ENCODE data around the gene HID1. TPM values are rescaled to one million over a fixed set of nuclear protein-coding genes. Genes with fewer than 3 reads are reported as not detected.
"Not testable (repeated sequence)": the region's sequence is repeated elsewhere in the genome, so short reads cannot be mapped to it uniquely, and the experiment has no call there.

HID1 gene, protein sequence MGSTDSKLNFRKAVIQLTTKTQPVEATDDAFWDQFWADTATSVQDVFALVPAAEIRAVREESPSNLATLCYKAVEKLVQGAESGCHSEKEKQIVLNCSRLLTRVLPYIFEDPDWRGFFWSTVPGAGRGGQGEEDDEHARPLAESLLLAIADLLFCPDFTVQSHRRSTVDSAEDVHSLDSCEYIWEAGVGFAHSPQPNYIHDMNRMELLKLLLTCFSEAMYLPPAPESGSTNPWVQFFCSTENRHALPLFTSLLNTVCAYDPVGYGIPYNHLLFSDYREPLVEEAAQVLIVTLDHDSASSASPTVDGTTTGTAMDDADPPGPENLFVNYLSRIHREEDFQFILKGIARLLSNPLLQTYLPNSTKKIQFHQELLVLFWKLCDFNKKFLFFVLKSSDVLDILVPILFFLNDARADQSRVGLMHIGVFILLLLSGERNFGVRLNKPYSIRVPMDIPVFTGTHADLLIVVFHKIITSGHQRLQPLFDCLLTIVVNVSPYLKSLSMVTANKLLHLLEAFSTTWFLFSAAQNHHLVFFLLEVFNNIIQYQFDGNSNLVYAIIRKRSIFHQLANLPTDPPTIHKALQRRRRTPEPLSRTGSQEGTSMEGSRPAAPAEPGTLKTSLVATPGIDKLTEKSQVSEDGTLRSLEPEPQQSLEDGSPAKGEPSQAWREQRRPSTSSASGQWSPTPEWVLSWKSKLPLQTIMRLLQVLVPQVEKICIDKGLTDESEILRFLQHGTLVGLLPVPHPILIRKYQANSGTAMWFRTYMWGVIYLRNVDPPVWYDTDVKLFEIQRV
- polyA plus RNA-seq (ENCODE audit: insufficient read length): 7.9 TPM

DNA sequence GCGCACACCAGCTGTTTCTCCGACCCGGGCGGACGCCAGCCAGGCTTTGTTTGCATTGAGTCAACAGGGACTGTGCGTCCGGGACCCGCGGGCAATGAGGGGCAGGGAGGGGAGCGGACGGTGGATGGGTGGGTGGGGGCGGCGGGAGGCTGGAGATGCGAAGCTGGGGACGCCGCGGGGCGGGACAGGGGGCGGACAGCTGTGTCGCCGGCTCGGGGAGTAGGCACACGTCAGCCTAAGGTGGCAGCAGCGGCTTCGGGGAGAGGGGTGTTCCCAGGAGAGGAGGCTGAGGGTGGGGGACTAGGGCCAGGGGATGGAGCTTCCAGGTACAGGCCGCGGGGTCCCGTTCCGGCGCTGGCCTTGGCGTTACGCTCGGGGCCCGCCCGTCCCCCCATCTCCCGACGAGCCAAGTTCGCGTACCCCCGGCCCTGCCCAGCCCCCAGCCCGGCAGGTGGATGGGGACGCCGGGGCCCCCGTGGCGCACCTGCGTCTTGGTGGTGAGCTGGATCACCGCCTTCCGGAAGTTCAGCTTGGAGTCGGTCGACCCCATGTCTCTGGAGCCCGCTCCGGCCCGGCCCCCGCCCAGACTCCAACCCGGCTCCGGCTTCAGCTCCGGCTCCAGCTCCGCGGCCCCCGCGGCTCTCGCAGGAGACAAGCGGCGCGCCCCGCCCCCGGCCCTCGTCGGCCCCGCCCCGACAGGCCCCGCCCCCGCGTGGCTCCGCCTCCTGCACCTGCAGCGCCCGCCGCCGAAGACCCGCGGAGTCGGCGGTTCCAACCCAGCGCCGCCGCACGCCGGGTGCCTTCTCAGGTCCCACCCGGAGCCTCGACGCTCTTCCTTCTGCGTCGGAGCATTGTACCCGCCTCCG, at the start of gene HID1:
TSS of gene HID1 (minus strand) at position 653 of the 866 bp plus-strand sequence. CDS start at position 550, 103 bp downstream.
- DNase-seq: no peak

DNA sequence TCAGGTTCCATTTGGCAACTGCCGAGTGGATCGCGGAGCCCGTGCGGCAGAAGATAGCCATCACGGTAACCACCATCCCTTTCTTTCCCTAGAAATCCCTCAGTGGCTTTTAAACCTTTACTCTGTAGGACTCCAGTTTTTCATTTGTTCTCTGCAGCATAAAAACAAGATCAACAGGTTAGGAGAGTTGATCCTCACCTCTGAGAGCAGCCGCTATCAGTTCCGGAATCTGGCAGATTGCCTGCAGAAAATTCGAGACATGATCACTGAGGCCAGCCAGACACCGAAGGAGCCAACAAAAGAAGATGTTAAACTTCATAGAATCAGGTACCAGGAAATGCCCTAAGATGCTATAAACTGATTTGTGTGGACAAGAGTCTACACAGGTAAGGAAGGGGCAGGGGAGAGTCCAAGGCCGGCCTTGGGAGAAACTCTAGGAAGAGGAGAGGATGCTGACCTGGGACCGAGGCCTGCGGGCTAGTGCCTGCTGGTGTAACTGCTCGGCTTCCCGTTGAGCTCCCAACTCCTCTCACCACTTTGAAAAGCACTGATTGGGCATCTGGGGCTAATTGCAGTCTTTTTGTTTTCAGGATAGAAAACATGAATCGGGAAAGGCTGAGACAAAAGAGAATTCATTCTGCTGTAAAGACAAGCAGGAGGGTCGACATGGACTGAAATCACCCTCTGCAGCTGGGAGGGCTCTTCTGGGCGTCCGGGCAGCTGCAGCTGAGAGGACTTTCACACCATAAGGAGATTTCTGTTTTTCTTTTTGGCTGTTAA, 48.0 kb upstream of the HID1 start:
- DNase-seq: no peak

DNA sequence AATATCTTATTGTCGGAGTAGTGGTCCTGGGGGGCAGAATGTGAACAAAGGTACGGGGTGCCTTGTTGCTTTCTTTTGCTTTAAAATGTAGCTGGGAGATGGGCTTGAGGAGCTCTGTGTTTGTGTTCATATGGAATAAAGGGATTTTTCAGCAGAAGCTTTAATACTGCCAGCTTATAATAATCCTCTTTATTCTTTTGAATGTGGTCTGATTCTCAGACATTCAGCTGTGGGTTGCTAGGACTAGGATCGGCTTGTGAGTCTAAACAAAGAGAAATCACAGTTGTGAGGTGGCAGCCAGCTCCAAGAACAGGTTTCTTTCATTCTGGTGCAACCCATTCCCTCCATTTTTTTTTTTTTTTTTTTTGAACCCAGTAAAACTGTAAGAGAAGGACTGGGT, 47.2 kb upstream of the HID1 start:
- DNase-seq: no peak

DNA sequence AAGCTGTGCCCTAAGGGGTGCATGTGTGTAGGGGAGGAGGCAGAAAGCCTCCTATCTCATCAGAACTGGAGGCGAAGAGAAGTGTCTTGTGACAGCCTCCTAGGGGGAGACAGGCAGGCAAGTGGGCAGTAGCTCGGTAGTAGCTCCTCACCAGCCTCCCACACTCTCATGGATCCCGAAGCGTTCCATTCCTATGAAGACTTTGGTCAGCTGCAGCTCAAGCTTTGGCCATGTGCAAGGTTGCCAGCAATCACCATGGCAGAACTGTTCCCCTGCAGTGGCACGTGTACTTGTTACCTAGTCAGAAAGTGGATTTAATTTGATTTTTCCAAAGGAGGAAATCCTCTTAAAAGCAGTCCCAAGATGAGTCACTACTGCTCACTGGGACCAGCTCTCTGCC, 46.6 kb upstream of the HID1 start:
- no peak for DNase-seq

DNA sequence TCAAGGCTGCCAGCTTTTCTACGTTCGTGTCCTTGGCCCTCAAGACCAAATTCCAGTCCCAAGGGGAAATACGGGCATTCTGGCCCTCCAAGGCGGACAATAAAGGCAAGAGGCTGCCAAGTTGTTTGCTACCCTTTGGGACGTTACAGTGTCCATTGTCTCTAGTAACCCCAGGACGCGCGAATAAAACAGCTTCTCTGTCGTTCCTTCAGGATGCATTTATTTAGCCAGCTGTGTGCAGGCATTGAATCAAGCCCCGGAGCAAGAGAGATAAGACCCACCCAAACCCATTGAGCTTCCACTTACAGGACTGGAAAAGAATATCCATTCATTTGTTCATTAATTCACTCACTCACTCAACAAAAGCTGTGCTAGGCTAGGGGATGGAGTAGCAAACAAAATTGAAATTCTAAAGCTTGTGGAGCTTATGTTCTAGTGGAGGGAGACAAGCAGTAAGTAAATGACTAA, 40.6 kb upstream of the HID1 start:
- DNase-seq: no peak

DNA sequence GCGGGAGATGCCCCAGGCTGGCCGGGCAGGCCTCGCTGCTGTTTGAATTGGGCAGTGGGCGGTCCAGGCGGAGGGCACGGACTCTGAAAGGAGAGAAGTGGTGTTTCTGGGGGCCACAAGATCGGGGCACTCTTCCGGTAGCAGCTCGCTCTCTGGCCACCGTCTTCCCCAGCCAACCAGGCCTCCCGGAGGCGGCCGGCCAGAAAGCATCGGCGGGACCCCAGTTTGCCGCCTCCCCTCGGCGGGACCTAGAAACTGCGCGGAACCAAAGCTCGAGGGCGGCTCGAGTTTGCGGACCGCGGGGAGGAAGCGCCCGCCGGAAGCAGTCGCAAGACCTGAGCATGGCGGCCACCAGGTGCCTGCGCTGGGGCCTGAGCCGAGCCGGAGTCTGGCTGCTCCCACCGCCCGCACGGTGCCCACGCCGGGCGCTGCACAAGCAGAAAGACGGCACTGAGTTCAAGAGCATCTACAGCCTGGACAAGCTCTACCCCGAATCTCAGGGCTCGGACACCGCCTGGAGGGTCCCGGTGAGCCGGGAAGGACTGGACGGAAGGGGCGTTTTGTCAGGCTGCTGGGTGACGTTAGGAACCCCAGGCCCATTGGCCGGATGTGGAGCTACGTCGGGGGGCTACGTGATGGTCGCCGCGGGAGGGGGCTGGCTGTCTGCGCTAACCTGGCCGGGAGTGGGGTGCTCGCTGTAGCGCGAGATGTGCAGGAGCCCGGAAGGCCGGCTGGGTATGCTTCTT, 40.0 kb upstream of the HID1 start, which contains the start of gene MRPL58:
TSS of gene MRPL58 (plus strand) at position 325 of the 746 bp plus-strand sequence. CDS start at position 342, 17 bp downstream.
- DNase-seq: peak; percentile 88

DNA sequence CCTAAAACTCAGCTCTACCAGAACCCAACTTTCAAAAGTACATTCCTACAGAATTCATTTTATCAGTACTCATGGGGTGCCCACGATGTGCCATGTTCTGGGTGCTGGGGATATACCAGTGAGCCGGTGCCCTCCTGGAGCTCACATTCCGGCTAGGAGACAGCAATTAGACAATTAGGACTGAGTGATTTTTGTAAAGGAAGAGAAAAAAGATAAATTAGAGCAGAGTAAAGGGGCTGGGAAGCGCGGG, 39.5 kb upstream of the HID1 start:
- DNase-seq: no peak

DNA sequence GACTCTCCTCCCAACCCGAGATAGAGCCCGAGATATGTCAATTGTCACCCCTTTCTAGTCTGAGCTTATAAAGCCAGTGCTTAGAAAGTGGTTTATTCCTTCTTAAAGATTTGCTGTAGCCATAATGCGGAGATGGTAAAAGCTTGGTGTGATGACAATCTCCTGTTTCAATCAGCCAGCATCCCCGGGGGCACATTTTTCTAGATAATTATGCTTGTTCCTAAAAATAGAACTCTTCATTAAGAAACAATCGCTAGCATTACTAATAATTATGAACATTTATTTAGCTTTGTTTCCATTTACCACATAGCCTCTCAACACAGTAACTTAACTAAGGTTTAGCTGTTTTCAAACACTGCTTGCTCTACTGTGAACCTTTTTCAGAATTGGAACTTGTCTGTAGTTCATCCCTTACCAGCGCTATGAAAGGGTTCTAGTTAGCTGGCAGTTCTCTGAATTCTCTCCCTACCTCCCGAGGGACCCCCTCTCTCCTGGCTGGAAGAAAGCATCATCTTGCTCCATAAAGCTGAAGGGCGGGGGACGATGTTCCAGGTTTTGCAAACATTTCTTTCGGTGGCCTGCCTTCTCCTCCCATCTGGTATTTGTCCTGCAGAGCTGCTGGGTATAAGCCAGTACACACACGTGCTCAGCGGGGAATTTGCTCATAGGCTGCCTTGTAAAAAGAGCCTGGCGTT, 39.0 kb upstream of the HID1 start:
- DNase-seq: peak; percentile 77

DNA sequence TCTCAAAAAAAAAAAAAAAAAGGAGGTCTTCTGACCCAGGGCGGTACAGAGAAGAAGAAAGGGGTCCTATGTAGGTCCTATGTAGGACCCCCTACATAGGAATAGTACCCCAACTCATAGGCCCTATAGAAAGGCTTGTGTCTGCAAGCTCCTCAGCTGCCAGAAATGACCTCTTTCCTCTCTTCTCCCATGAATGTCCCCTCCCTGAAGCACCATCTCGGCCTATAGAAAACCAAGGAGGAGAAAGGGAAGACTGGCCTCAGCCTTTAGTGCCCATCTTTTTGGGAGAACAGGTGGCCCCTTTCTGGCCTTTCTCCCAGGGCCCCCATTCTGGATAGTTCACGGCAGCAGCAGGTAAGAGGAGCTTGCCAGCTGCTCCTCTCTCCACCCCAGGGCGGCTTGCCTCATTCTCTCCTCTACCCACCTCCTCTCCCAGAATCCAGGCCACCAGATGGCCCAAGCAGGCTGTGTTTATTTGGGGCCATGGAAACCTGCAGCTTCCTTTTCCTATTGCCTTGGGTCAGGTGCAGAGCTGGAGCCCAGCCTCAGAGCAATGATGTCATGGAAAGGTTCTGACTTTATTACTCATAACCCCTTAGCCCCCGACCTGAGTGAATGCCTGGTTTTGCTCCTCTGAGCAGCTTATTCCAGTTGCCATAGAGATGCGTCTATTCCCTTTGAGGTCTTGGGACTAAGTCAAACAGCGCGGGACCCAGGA, 38.3 kb upstream of the HID1 start:
- peak; percentile 78 for DNase-seq

DNA sequence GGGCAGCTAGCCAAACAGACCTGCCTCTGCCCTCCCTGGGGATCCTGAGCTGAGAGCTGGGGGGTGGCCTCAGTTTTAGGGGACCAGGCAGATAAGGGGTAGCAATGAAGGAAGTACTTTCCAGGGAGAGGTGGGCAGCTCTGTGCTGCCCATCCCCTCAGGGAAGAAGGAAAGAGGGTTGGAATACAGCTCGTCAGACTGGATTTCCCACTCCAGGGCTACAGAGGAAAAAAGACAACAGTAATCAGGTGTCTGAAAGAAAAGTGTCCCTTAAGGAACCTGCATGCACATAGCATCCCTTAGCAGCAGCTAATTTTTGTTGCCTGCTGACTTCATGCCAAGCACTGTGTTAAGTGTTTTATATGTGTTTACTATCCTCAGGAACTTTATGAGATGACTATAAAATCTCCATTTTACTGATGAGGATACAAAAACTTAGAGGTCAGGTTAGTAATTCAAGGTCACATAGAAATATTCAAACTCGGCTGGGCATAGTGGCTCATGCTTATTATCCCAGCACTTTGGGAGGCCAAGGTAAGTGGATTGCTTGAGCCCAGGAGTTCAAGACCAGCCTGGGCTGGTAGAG, 36.7 kb upstream of the HID1 start:
- DNase-seq: no peak

DNA sequence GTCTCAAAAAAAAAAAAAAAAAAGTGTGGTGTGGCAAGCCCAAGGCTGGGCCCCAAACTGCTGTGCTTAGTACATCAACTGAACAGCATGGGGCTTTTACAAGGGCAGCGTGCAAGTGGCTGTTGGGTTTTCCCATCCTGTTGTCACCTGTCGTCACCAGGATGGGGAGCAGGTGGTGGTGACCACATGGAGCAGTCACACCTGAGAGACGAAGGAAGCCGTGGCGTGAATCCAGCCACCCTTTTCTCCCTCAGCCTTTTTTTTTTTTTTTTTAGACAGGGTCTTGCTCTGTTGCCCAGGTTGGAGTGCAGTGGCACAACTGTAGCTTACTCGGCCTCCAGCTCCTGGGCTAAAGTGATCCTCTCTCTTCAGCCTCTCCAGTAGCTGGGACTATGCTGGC, 35.8 kb upstream of the HID1 start:
- DNase-seq: no peak

DNA sequence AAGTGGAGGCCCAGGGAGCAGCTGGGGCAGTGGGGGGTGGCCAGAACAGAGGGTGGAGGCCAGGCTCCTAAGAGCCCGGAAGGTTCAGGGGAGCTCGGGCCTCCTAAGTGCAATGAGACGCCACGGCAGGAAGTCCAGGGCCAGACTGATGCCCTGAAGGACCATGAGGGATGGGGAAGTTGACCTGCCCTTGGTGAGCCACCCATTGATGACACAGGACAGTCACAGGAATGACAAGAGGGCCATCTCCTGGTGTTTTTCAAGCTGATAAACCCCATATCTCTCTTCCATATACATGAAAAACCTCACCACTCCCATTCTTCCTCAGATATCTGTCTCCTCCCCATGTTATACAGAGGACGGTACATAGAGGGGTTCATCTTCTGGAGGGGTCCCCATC, 34.1 kb upstream of the HID1 start:
- DNase-seq: no peak

DNA sequence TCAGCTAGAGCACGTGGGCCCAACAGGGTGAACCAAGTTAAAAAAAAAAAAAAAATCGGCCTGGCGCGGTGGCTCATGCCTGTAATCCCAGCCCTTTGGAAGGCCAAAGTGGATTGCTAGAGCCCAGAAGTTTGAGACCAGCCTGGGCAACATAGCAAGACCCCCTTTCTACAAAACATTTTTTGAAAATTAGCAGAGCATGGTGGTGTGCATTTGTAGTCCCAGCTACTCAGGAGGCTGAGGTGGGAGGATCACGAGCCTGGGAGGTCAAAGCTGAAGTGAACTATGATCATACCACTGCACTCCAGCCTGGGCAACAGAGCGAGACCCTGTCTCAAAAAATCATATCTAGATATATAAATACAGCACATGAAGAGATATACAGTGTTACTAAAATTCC, 33.5 kb upstream of the HID1 start:
- not testable (repeated sequence) for DNase-seq

DNA sequence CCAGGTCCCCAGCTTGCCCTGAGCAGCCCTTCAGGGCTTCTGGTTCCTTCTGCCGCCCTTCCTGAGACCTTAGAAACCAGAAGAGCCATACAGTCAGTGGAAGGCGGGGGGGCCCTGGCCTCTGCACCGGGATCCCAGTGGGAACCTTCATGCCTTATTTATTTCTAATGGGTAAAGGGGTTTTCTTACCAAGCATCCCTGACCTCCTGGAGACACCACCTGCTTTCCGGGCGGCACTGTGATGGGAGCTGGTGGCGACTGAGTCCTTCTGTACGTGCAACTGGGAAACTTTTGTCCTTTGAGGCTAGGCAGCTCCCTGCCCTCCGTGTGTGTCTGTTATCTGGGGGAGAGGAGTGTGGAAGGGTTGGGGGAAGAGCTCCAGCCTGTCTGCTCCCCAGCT, 32.7 kb upstream of the HID1 start:
- DNase-seq: no peak

DNA sequence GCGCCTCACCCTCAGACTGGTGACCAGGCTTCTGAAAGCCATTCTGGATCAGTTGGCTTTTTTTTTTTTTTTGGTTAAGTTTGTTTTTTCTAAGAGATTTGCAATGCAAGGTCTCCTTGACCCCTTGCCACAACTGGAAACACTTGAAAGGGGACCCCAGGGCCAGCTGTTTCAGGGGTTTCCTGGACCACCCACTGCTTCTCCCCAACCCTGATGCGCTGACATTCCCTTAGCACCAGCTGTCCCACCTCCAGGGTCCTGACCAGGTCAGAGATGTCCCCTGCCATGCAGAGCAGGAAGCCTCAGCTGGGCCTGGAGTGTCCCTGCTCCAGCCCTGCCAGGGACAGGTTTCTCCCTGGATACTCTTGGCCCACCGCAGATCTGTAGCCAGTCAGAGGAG, 31.8 kb upstream of the HID1 start:
- no peak for DNase-seq

DNA sequence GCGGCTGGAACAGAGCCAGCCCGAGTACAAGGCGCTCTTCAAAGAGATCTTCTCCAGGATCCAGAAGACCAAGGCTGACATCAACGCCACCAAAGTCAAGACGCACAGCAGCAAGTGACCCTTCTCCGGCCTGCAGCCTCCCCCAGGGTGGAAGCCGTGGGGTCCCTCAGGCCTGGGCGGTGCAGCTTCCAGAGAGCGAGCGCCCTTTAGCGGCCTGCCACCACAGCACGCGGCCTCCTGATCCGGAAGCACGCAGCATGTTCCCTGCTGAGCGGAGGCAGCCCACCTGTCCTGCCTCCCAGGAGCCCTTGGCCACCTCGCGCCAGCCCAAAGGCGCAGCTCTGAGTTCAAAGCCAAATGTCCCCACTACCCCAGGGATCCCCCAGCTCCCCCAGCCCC, 31.4 kb upstream of the HID1 start:
- no peak for DNase-seq

DNA sequence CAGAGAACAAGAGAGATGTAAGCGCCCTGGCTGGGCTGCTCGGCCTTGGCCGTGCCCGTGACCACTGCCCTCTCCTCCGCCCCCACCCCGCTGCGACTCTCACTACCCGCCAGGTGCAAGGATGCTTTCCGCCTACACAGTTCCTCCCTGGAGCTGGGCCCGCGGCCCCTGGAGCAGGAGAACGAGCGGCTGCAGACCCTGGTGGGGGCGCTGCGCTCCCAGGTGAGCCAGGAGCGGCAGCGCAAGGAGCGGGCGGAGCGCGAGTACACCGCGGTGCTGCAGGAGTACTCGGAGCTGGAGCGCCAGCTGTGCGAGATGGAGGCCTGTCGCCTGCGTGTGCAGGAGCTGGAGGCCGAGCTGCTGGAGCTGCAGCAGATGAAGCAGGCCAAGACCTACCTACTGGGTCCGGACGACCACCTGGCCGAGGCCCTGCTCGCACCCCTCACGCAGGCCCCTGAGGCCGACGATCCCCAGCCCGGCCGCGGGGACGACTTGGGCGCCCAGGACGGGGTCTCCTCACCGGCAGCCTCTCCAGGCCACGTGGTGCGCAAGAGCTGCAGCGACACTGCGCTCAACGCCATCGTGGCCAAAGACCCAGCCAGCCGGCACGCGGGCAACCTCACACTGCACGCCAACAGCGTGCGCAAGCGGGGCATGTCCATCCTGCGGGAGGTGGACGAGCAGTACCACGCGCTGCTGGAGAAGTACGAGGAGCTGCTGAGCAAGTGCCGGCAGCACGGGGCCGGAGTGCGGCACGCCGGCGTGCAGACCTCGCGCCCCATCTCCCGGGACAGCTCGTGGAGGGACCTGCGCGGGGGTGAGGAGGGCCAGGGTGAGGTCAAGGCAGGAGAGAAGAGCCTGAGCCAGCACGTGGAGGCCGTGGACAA, 30.8 kb upstream of the HID1 start:
- DNase-seq: no peak
